ENCODE results near the gene ALCAM. TPM values are rescaled to one million over a fixed set of nuclear protein-coding genes. Genes with fewer than 3 reads are reported as not detected.

Gene ALCAM
- total RNA-seq, 1 experiment from 2014 or later, result 32.3 TPM

DNA sequence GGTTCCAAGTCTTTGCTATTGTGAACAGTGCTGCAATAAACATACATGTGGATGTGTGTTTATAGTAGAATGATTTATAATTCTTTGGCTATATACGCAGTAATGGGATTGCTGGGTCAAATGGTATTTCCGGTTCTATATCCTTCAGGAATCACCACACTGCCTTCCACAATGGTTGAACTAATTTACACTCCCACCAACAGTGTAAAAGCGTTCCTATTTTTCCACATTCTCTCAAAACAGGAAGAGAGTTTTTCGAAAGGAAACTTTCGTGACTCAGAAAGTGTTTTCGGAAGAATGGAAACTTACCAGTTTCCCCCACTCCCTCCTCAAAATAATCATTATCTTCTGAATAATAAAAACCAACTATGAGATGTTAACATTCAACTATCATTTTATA lies 205.8 kb downstream of the ALCAM start:
- no peak for DNase-seq (ENCODE audit: low read depth, low spot score)

GRCh38 chr3:105579439-105579838 lies 212.7 kb downstream of the ALCAM start:
- H3K4me3 ChIP-seq (ENCODE audit: low read depth in 2 of 2, low read length in 2 of 2), result no peak overlapping the region
- H3K27me3 ChIP-seq (ENCODE audit: control insufficient read depth, insufficient read depth, low read length), result no peaks in the 10 kb centered on the region
- POLR2A ChIA-PET, result no interaction called here
- BruUV-seq (replicated peaks), result no TSS peak
- ATAC-seq (no peak), DNase-seq (ENCODE audit: low read depth, low spot score) (no peak)
- TF ChIP-seq, protein P1, sequence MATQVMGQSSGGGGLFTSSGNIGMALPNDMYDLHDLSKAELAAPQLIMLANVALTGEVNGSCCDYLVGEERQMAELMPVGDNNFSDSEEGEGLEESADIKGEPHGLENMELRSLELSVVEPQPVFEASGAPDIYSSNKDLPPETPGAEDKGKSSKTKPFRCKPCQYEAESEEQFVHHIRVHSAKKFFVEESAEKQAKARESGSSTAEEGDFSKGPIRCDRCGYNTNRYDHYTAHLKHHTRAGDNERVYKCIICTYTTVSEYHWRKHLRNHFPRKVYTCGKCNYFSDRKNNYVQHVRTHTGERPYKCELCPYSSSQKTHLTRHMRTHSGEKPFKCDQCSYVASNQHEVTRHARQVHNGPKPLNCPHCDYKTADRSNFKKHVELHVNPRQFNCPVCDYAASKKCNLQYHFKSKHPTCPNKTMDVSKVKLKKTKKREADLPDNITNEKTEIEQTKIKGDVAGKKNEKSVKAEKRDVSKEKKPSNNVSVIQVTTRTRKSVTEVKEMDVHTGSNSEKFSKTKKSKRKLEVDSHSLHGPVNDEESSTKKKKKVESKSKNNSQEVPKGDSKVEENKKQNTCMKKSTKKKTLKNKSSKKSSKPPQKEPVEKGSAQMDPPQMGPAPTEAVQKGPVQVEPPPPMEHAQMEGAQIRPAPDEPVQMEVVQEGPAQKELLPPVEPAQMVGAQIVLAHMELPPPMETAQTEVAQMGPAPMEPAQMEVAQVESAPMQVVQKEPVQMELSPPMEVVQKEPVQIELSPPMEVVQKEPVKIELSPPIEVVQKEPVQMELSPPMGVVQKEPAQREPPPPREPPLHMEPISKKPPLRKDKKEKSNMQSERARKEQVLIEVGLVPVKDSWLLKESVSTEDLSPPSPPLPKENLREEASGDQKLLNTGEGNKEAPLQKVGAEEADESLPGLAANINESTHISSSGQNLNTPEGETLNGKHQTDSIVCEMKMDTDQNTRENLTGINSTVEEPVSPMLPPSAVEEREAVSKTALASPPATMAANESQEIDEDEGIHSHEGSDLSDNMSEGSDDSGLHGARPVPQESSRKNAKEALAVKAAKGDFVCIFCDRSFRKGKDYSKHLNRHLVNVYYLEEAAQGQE (IDR thresholded peaks at IDR 0.05; ENCODE audit: insufficient read depth in 1 of 2, low read depth in 2 of 2, low read length in 1 of 2), result no peak
- TF ChIP-seq SIN3A (IDR thresholded peaks at IDR 0.05; ENCODE audit: borderline replicate concordance, insufficient read depth, low read depth, low read length), result no peak
- TF ChIP-seq CTCF (IDR thresholded peaks at IDR 0.05), result no peak
- no peak for TF ChIP-seq POLR2AphosphoS5 (IDR thresholded peaks at IDR 0.05; ENCODE audit: low read depth, low read length)
- no peak for TF ChIP-seq TCF7L2 (IDR thresholded peaks at IDR 0.05; ENCODE audit: low read depth, low read length)
- no peaks in the 10 kb centered on the region for H3K9me3 ChIP-seq (ENCODE audit: control insufficient read depth, insufficient read depth, low read depth, low read length)
- intact Hi-C loops (cut with micrococcal nuclease; ENCODE audit: unreplicated experiment), result no loop called here
- CTCF ChIA-PET, result no interaction called here
- H3K4me1 ChIP-seq (ENCODE audit: control insufficient read depth, insufficient read depth, low read length), result no peaks in the 10 kb centered on the region
- H3K36me3 ChIP-seq (ENCODE audit: control insufficient read depth, insufficient read depth, low read length), result no peaks in the 10 kb centered on the region
- in situ Hi-C loops (cut with HindIII; ENCODE audit: low pct_unique_long_range_greater_than_20kb, low sequenced_read_pairs), result no loop called here
- no peak overlapping the region for H3K27ac ChIP-seq (ENCODE audit: low read length)

More for the DNA sequence above, 205.8 kb downstream of the ALCAM start:
- H3K4me1 ChIP-seq (ENCODE audit: control insufficient read depth, insufficient read depth, low read length), result no peaks in the 10 kb centered on the region
- CTCF ChIA-PET, result no interaction called here
- intact Hi-C loops (cut with micrococcal nuclease; ENCODE audit: unreplicated experiment) (no loop called here), in situ Hi-C loops (cut with HindIII; ENCODE audit: low pct_unique_long_range_greater_than_20kb, low sequenced_read_pairs) (no loop called here)
- no peaks in the 10 kb centered on the region for H3K27me3 ChIP-seq (ENCODE audit: control insufficient read depth, insufficient read depth, low read length)
- POLR2A ChIA-PET, result no interaction called here
- H3K9me3 ChIP-seq (ENCODE audit: control insufficient read depth, insufficient read depth, low read depth, low read length), result no peaks in the 10 kb centered on the region
- H3K27ac ChIP-seq (ENCODE audit: low read length), result no peak overlapping the region
- no peak for TF ChIP-seq TCF7L2 (IDR thresholded peaks at IDR 0.05; ENCODE audit: low read depth, low read length)
- no peak for TF ChIP-seq CTCF (IDR thresholded peaks at IDR 0.05)
- TF ChIP-seq, protein P1 (IDR thresholded peaks at IDR 0.05; ENCODE audit: insufficient read depth in 1 of 2, low read depth in 2 of 2, low read length in 1 of 2), result no peak
- no peak for TF ChIP-seq POLR2AphosphoS5 (IDR thresholded peaks at IDR 0.05; ENCODE audit: low read depth, low read length)
- no peak for TF ChIP-seq SIN3A (IDR thresholded peaks at IDR 0.05; ENCODE audit: borderline replicate concordance, insufficient read depth, low read depth, low read length)
- H3K4me3 ChIP-seq (ENCODE audit: low read depth in 2 of 2, low read length in 2 of 2), result no peak overlapping the region
- ATAC-seq, result no peak
- no peaks in the 10 kb centered on the region for H3K36me3 ChIP-seq (ENCODE audit: control insufficient read depth, insufficient read depth, low read length)
- no TSS peak for BruUV-seq (replicated peaks)

Data from Panc1 (cell line).